Transverse colon (tissue), 4 donors: ENCODE results near the gene HHIPL1.

Experiments used
- EP300 ChIP-seq: sonication (generic); formaldehyde crosslinking; IDR thresholded peaks from one replicate; pipeline ENCODE4 v1.6.1; 2017; ENCODE audit warnings: antibody characterized with exemption, low read depth
- POLR2A ChIP-seq: fragments of 450-650 bp; IDR thresholded peaks from one replicate; pipeline ENCODE4 v1.6.1; 2016; ENCODE audit warnings: antibody characterized with exemption, mild to moderate bottlenecking, moderate library complexity
- POLR2AphosphoS5 ChIP-seq, 3 donors: sonication (generic); formaldehyde crosslinking; IDR thresholded peaks; one replicate each; pipeline ENCODE4 v1.6.1; 2016; ENCODE audit warnings: antibody characterized with exemption in 3 of 3
- TF ChIP-seq, protein P1 (sequence below), 5 experiments: fragments of 200-600 bp in 3 of 5; fragments of 450-650 bp in 2 of 5; sonication (generic) in 3 of 5; IDR thresholded peaks; 1 replicate in 2 of 5; 2 replicates in 3 of 5; pipeline ENCODE4 v1.5.1; 2016 to 2017; ENCODE audit warnings: antibody characterized with exemption in 5 of 5, inconsistent platforms in 3 of 5, mild to moderate bottlenecking in 2 of 5, moderate library complexity in 1 of 5

DNA sequence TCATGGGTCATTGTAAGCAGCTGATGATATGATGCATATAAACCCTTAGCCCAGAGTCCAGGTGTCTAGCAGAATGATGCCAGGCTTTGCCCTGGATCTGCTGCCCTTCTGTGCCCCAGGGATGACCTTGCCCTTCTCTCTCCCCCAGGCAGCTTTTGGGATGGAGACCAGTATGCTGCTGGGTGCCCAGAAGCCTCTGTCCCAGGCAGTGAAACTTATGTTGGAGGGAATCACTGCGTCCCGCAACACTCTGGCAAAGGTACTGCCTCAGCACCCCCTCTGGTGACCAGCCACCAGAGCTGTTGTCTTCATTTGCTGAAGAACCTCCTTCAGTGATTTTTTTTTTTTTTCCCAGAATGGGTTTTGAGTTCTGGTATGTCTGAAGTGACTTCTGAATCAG, 62.5 kb downstream of the HHIPL1 start:
- TF ChIP-seq, protein P1, sequence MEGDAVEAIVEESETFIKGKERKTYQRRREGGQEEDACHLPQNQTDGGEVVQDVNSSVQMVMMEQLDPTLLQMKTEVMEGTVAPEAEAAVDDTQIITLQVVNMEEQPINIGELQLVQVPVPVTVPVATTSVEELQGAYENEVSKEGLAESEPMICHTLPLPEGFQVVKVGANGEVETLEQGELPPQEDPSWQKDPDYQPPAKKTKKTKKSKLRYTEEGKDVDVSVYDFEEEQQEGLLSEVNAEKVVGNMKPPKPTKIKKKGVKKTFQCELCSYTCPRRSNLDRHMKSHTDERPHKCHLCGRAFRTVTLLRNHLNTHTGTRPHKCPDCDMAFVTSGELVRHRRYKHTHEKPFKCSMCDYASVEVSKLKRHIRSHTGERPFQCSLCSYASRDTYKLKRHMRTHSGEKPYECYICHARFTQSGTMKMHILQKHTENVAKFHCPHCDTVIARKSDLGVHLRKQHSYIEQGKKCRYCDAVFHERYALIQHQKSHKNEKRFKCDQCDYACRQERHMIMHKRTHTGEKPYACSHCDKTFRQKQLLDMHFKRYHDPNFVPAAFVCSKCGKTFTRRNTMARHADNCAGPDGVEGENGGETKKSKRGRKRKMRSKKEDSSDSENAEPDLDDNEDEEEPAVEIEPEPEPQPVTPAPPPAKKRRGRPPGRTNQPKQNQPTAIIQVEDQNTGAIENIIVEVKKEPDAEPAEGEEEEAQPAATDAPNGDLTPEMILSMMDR (IDR thresholded peaks at IDR 0.05): no peak
- TF ChIP-seq EP300: no peak
- no peak for TF ChIP-seq POLR2A
- TF ChIP-seq POLR2AphosphoS5 (IDR thresholded peaks at IDR 0.05): no peak
